Neural crest cell (in vitro differentiated cells): ENCODE measurements around the gene PHACTR1. TPM values are rescaled to one million over a fixed set of nuclear protein-coding genes. Genes with fewer than 3 reads are reported as not detected.
"Not testable (repeated sequence)": the region's sequence is repeated elsewhere in the genome, so short reads cannot be mapped to it uniquely, and the experiment has no call there.

Source experiments
- DNase-seq: peaks from one replicate; pipeline ENCODE4 v3.0.0; 2021; ENCODE audit warnings: low read depth, mixed read lengths, low spot score
- H3K27ac Mint-ChIP-seq: one replicate; pipeline ENCODE4 v1.8.0; 2021; ENCODE audit warnings: mild to moderate bottlenecking, mixed read lengths; ENCODE audit not compliant: unreplicated experiment
- H3K27me3 Mint-ChIP-seq: 2 replicates; pipeline ENCODE4 v1.8.0; 2021; ENCODE audit warnings: low read depth, mild to moderate bottlenecking, mixed read lengths
- H3K36me3 Mint-ChIP-seq: 2 replicates; pipeline ENCODE4 v1.8.0; 2021; ENCODE audit warnings: low read depth, mild to moderate bottlenecking, mixed read lengths
- H3K4me1 Mint-ChIP-seq: 2 replicates; pipeline ENCODE4 v1.8.0; 2021; ENCODE audit warnings: mixed read lengths
- H3K4me3 Mint-ChIP-seq: one replicate; pipeline ENCODE4 v1.8.0; 2021; ENCODE audit warnings: mild to moderate bottlenecking, mixed read lengths
- H3K9me3 Mint-ChIP-seq: 2 replicates; pipeline ENCODE4 v1.8.0; 2021; ENCODE audit warnings: mixed read lengths
- CTCF ChIP-seq: fragments of 200-600 bp; sonication (generic); conservative IDR thresholded peaks from 2 replicates; pipeline ENCODE4 v1.5.0; 2021; ENCODE audit warnings: antibody characterized with exemption, mild to moderate bottlenecking
- total RNA-seq: library from RNA; stranded (reverse); gene quantifications from 2 replicates; pipeline ENCODE4 v1.2.1, GENCODE V29; 2021

PHACTR1 gene
- total RNA-seq, 1 donor from 2014 or later, result 10.4 TPM

DNA sequence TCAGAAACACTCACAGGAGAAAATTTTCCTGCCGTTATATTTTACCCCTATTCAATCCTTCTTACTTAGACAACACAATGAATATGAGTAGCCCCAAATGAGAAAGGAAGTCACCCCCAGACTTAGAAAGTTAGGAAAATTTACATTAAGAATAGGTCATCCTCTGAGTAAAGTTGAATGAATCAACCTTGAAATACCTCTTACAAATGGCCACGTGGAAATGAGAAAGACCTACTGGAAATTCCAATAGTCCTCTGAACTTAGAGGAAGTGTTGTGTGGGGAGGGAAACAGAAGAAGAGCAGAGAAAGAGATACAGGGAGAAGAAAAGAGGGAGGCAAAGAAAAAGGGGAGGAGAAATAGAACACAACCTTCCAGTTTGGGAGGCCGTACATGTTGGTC lies 43.7 kb downstream of the PHACTR1 start:
- Mint-ChIP-seq H3K27me3 (peaks cover 35% of the 10 kb centered on the region), H3K4me3 (no peak overlapping the region), H3K27ac (no peak overlapping the region), H3K4me1 (no peaks in the 10 kb centered on the region), H3K9me3 (no peaks in the 10 kb centered on the region), H3K36me3 (no peaks in the 10 kb centered on the region)
- DNase-seq, result no peak
- no peak for TF ChIP-seq CTCF

DNA sequence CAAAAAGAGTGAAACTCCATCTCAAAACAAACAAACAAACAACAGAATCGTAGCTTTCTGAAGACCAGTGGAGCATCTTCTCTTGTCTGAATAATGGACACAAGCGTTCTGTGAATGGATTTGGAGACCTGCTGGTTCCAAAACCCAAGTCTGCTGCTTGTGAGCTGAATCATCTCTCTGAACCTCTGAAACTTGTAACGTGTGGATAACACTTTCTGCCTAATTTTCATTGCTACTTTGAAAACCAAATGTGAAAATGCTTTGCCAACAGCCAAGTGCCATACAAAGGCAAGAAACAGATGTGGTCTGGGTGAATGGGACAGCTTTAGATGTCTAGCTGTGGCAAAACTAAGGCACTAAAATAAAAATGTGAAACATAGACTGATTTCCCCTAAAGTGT lies 44.3 kb downstream of the PHACTR1 start:
- Mint-ChIP-seq H3K4me1 (no peaks in the 10 kb centered on the region), H3K4me3 (no peak overlapping the region), H3K27ac (no peak overlapping the region), H3K9me3 (no peaks in the 10 kb centered on the region), H3K27me3 (peaks cover 33% of the 10 kb centered on the region), H3K36me3 (no peaks in the 10 kb centered on the region)
- no peak for TF ChIP-seq CTCF
- no peak for DNase-seq

DNA sequence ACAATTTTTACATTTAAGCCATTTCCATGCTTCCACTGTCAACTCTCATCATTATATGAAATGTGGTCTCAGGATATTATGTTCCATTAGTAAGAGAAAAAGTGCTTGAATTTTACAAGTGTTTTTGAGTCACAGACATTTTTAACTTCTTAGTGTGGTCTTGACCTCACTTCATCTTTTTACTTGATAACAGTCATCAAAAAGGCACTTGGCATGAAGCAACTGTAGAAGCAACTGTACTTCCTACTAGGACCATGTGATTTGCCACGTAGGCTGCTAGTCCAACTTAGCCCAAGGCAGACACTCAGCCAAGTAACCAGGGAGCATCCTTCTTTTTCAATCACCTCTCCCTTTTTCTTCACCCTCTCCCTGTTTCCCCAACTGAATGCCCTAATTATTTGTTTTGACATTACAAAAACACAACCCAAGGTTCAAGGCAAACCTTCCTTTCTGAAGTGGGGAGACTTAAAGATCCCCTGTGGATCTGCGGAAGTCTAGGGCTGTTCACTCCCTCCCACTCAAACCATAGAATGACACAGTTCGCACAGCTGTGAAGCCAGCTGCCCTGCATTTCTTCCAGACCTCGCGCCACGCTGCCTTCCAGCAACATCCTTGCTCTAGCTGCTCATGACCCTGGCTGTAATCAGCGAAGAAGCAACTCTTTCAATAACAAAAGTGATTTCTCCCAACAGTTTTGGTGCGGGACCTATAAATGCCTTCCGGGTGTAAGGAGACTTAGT lies 45.0 kb downstream of the PHACTR1 start:
- TF ChIP-seq CTCF, result no peak
- Mint-ChIP-seq H3K36me3 (no peaks in the 10 kb centered on the region), H3K4me3 (no peak overlapping the region), H3K9me3 (no peaks in the 10 kb centered on the region), H3K27ac (no peak overlapping the region), H3K4me1 (no peaks in the 10 kb centered on the region), H3K27me3 (peaks cover 27% of the 10 kb centered on the region)
- DNase-seq, result no peak

DNA sequence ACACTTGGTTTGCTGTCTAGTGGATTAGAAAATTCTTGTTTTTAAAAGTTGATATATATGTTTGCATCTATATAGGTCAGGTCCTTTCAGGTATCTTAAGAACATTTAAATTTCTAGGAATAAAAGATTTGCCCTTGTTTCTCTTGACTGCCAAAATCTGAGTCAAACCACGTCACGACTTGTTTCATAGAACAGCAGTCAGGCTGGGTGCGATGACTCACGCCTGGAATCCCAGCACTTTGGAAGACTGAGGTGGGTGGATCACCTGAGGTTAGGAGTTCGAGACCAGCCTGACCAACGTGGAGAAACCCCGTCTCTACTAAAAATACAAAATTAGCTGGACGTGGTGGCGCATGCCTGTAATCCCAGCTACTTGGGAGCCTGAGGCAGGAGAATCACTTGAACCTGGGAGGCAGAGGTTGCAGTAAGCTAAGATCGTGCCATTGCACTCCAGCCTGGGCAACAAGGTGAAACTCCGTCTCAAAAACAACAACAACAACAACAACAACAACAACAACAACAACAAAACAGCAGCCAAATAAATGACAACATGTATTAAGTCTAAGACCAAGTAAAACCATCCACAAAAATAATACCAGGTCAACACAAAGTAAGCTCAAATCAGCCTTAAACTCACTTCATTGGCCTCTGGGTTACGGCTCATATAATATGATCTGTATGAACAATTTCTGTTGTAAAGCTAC lies 46.3 kb downstream of the PHACTR1 start:
- DNase-seq, H3K4me1 Mint-ChIP-seq, H3K27ac Mint-ChIP-seq, H3K4me3 Mint-ChIP-seq, H3K9me3 Mint-ChIP-seq, H3K36me3 Mint-ChIP-seq: not testable (repeated sequence)
- peaks cover 19% of the 10 kb centered on the region for H3K27me3 Mint-ChIP-seq

GRCh38 chr6:12766365-12766764 lies 49.8 kb downstream of the PHACTR1 start:
- Mint-ChIP-seq H3K9me3 (no peaks in the 10 kb centered on the region), H3K27ac (no peak overlapping the region), H3K27me3 (peaks cover 10% of the 10 kb centered on the region), H3K4me1 (no peaks in the 10 kb centered on the region), H3K4me3 (no peak overlapping the region), H3K36me3 (no peaks in the 10 kb centered on the region)
- TF ChIP-seq CTCF, result no peak
- DNase-seq, result no peak

- Mint-ChIP-seq H3K4me3 (no peak overlapping the region), H3K36me3 (no peaks in the 10 kb centered on the region), H3K4me1 (no peaks in the 10 kb centered on the region), H3K9me3 (no peaks in the 10 kb centered on the region), H3K27ac (no peak overlapping the region), H3K27me3 (peaks cover 5% of the 10 kb centered on the region)
- no peak for DNase-seq
- TF ChIP-seq CTCF, result no peak
These were observed 50.4 kb downstream of the PHACTR1 start for GRCh38 chr6:12767016-12767415.
